H1 (cell line): Measurements from ENCODE around the gene NR2F1.
A peak's percentile ranks its signal among the peaks of the same experiment; 100 is the strongest.

Source experiments
- CEBPB ChIP-seq: IDR thresholded peaks from 2 replicates; pipeline ENCODE4 v1.6.1; 2012; ENCODE audit warnings: low read depth, low read length
- CTCF ChIP-seq, 3 experiments: IDR thresholded peaks; 1 replicate in 2 of 3; 2 replicates in 1 of 3; pipeline versions ENCODE4 v1.5.1 to v1.6.1; 2011; ENCODE audit warnings: low read length in 3 of 3, mild to moderate bottlenecking in 3 of 3, inconsistent platforms in 2 of 3, low read depth in 1 of 3, moderate library complexity in 1 of 3; ENCODE audit not compliant: insufficient read depth in 1 of 3; ENCODE audit errors: control extremely low read depth in 1 of 3
- GABPA ChIP-seq: IDR thresholded peaks from 2 replicates; pipeline ENCODE4 v1.6.1; 2011; ENCODE audit warnings: mild to moderate bottlenecking, low read length, moderate library complexity, borderline replicate concordance; ENCODE audit not compliant: insufficient read depth
- POLR2A ChIP-seq, 2 experiments: IDR thresholded peaks; 1 replicate in 1 of 2; 2 replicates in 1 of 2; pipeline ENCODE4 v1.6.1; 2011; ENCODE audit warnings: low read depth in 2 of 2, low read length in 2 of 2, mild to moderate bottlenecking in 2 of 2; ENCODE audit errors: control extremely low read depth in 1 of 2
- SIN3A ChIP-seq, 2 experiments: IDR thresholded peaks in 1 of 2; conservative IDR thresholded peaks in 1 of 2; 2 replicates each; pipeline ENCODE4 v1.6.1; 2011 to 2012; ENCODE audit warnings: low read length in 2 of 2, improper control_type of control experiment in 1 of 2, low read depth in 1 of 2, mild to moderate bottlenecking in 1 of 2
- SP4 ChIP-seq: IDR thresholded peaks from 2 replicates; pipeline ENCODE4 v1.6.1; 2012; ENCODE audit warnings: low read length, inconsistent platforms
- ZNF274 ChIP-seq: IDR thresholded peaks from 2 replicates; pipeline ENCODE4 v1.7.0; 2012; ENCODE audit warnings: low read length, borderline replicate concordance; ENCODE audit errors: extremely low read depth
- TF ChIP-seq, protein P1 (sequence below): IDR thresholded peaks from 2 replicates; pipeline ENCODE4 v1.6.1; 2011; ENCODE audit warnings: low read depth, mild to moderate bottlenecking, low read length; ENCODE audit not compliant: insufficient read depth
- TF ChIP-seq, protein P2 (sequence below): IDR thresholded peaks from 2 replicates; pipeline ENCODE4 v1.6.1; 2012; ENCODE audit warnings: low read length, inconsistent platforms
- TF ChIP-seq, protein P3 (sequence below): IDR thresholded peaks from 2 replicates; pipeline ENCODE4 v1.6.1; 2012; ENCODE audit warnings: inconsistent platforms

DNA sequence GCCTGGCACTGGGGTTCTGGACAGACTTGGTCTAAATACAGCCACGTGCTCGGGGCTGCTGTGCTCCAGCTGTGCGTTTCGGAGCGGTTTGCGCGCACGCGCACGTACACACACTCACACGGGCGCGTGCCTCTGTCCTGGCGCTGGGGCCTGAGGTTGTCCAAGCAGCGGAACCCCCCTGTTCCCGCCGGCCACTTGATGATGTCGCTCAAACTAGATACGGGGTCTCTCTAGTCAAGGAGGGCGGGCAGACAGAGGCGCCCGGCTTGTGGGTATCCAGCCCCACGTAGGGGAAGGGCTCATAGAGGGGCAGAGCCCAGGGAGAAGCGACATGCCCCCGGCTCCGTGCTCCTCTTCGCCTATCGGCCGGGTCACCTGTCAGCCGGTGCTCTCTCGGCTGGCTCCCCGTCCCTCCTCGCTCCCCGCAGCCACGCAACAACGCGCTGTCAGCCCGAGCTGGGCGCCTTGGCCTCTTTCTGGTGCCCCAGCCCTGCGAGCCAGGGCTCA is 10.9 kb upstream of the NR2F1 start:
- no peak for TF ChIP-seq CTCF (IDR thresholded peaks at IDR 0.05; ENCODE audit: control extremely low read depth in 1 of 3, insufficient read depth in 1 of 3, low read depth in 1 of 3, low read length in 3 of 3)
- TF ChIP-seq CEBPB: no peak
- TF ChIP-seq POLR2A (IDR thresholded peaks at IDR 0.05; ENCODE audit: control extremely low read depth in 1 of 2, low read depth in 2 of 2, low read length in 2 of 2): no peak
- TF ChIP-seq, protein P1, sequence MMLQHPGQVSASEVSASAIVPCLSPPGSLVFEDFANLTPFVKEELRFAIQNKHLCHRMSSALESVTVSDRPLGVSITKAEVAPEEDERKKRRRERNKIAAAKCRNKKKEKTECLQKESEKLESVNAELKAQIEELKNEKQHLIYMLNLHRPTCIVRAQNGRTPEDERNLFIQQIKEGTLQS: no peak
- TF ChIP-seq GABPA: no peak
- no peak for TF ChIP-seq SP4
- no peak for TF ChIP-seq ZNF274
- TF ChIP-seq, protein P2, sequence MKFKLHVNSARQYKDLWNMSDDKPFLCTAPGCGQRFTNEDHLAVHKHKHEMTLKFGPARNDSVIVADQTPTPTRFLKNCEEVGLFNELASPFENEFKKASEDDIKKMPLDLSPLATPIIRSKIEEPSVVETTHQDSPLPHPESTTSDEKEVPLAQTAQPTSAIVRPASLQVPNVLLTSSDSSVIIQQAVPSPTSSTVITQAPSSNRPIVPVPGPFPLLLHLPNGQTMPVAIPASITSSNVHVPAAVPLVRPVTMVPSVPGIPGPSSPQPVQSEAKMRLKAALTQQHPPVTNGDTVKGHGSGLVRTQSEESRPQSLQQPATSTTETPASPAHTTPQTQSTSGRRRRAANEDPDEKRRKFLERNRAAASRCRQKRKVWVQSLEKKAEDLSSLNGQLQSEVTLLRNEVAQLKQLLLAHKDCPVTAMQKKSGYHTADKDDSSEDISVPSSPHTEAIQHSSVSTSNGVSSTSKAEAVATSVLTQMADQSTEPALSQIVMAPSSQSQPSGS: no peak
- TF ChIP-seq, protein P3, sequence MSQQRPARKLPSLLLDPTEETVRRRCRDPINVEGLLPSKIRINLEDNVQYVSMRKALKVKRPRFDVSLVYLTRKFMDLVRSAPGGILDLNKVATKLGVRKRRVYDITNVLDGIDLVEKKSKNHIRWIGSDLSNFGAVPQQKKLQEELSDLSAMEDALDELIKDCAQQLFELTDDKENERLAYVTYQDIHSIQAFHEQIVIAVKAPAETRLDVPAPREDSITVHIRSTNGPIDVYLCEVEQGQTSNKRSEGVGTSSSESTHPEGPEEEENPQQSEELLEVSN: peak; percentile 86
- no peak for TF ChIP-seq SIN3A (conservative IDR thresholded peaks at IDR 0.05 in 1 of 2, IDR thresholded peaks at IDR 0.05 in 1 of 2; ENCODE audit: low read depth in 1 of 2, low read length in 2 of 2)
